Measurements from ENCODE around the gene ANP32D. TPM values are rescaled to one million over a fixed set of nuclear protein-coding genes. Genes with fewer than 3 reads are reported as not detected.
"Not testable (repeated sequence)": the region's sequence is repeated elsewhere in the genome, so short reads cannot be mapped to it uniquely, and the experiment has no call there.

ANP32D gene
- total RNA-seq, 3 donors from 2014 or later, result not detected

DNA sequence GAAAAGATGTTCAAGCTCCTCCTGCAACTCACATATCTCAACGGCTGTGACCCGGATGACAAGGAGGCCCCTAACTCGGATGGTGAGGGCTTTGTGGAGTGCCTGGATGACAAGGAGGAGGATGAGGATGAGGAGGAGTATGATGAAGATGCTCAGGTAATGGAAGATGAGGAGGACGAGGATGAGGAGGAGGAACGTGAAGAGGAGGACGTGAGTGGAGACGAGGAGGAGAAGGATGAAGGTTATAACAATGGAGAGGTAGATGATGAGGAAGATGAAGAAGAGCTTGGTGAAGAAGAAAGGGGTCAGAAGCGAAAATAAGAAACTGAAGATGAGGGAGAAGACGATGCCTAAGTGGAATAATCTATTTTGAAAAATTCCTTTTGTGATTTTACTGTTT is 702 bp downstream of the ANP32D start:
- Mint-ChIP-seq H3K27me3 (ENCODE audit: low read depth) (peaks cover 14% of the 10 kb centered on the region), H3K36me3 (ENCODE audit: insufficient read depth) (no peaks in the 10 kb centered on the region), H3K4me3 (no peak overlapping the region), H3K4me1 (ENCODE audit: low read depth) (no peaks in the 10 kb centered on the region), H3K9me3 (peaks cover 35% of the 10 kb centered on the region)
- DNase-seq (no peak), ATAC-seq (no peak)

DNA sequence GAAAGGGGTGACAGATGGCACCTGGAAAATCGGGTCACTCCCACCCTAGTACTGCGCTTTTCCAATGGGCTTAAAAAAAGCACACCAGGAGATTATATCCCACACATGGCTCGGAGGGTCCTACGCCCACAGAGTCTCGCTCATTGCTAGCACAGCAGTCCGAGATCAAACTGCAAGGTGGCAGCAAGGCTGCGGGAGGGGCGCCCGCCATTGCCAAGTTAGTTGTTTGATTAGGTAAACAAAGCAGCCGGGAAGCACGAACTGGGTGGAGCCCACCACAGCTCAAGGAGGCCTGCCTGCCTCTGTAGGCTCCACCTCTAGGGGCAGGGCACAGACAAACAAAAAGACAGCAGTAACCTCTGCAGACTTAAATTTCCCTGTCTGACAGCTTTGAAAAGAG is 2.1 kb downstream of the ANP32D start:
- H3K27me3 Mint-ChIP-seq (ENCODE audit: low read depth), result peaks cover 14% of the 10 kb centered on the region
- H3K9me3 Mint-ChIP-seq, result peaks cover 26% of the 10 kb centered on the region
- not testable (repeated sequence) for H3K4me3 Mint-ChIP-seq; ATAC-seq; H3K4me1 Mint-ChIP-seq (ENCODE audit: low read depth); DNase-seq; H3K36me3 Mint-ChIP-seq (ENCODE audit: insufficient read depth)

DNA sequence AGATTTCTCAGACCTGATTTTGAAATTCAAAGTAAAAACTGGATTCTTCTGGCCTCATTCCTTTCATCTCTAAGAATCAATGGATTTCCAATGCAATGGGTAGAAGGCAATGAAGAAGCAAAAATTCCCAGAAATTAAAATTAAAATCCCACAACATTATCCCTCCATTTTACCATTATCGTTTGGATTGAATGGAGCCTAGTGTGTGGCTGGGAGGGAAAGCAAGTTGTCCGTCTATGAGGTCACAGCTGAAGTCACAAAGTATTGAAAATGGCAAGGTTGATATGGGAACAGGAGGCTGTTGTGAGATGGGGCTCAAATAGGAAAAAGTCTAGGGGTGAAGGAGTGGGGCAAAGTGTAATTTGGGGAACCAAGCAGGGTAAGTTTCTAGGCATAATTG is 9.8 kb downstream of the ANP32D start, which contains the start of gene C12orf54:
C12orf54 (plus strand) TSS at position 301 of the 400 bp plus-strand sequence. CDS start 799 bp downstream, outside the sequence.
- Mint-ChIP-seq H3K36me3 (ENCODE audit: insufficient read depth) (no peaks in the 10 kb centered on the region), H3K4me3 (no peak within 1 kb of the TSS), H3K4me1 (ENCODE audit: low read depth) (no peaks in the 10 kb centered on the region), H3K27me3 (ENCODE audit: low read depth) (peaks cover 9% of the 10 kb centered on the region), H3K9me3 (peaks cover 4% of the 10 kb centered on the region)
- DNase-seq (no peak), ATAC-seq (no peak)

DNA sequence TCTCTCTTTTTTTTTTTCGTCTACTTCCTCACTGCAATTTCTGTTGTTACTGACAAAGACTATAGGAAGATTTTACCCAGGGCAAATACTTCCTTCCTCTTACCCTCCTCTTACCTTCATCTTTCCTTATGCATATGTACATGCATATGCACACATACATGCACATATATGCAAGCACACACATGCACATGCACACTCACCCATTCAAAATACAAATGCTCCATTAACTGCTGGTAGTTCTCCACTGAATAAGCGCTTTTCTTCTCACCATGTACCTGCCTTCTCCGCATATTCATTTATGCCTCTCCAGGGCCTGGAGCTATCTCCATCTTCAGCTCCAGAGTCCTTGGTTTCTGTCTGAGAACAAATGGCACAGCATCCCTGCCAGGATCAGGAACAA is 10.6 kb downstream of the ANP32D start:
- peaks cover 4% of the 10 kb centered on the region for H3K9me3 Mint-ChIP-seq
- H3K36me3 Mint-ChIP-seq (ENCODE audit: insufficient read depth), result no peaks in the 10 kb centered on the region
- no peak for DNase-seq
- no peak overlapping the region for H3K4me3 Mint-ChIP-seq
- ATAC-seq, result no peak
- H3K27me3 Mint-ChIP-seq (ENCODE audit: low read depth), result peaks cover 9% of the 10 kb centered on the region
- no peaks in the 10 kb centered on the region for H3K4me1 Mint-ChIP-seq (ENCODE audit: low read depth)

- Mint-ChIP-seq H3K4me3 (no peak overlapping the region), H3K27me3 (ENCODE audit: low read depth) (peaks cover 8% of the 10 kb centered on the region)
Observed at GRCh38 chr12:48486261-48486660, 13.9 kb downstream of the ANP32D start.

DNA sequence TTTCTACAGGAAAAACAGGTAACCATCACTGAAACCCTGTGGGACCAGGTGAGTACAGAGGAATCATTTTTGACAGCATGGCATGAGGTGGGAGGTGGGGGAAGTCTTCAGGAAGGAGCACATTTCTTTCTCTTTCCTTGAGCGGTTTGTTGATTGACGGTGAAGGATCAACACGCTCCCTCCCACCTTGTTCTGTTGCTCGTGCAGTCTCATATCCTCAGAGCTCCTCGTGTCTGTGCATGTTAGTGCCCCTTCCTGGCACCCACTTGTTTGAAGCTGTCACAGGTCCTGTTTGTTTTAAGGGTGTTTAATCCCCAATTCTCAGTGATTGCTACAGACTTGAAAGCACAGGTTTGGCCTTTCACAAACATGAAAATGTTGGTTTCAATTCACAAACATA is 14.3 kb downstream of the ANP32D start:
- no peaks in the 10 kb centered on the region for H3K36me3 Mint-ChIP-seq (ENCODE audit: insufficient read depth)
- DNase-seq (no peak), ATAC-seq (no peak)
- no peak overlapping the region for H3K4me3 Mint-ChIP-seq
- no peaks in the 10 kb centered on the region for H3K4me1 Mint-ChIP-seq (ENCODE audit: low read depth)
- H3K27me3 Mint-ChIP-seq (ENCODE audit: low read depth), result peaks cover 8% of the 10 kb centered on the region
- no peaks in the 10 kb centered on the region for H3K9me3 Mint-ChIP-seq

More at GRCh38 chr12:48486261-48486660, 13.9 kb downstream of the ANP32D start:
- no peaks in the 10 kb centered on the region for H3K4me1 Mint-ChIP-seq (ENCODE audit: low read depth)
- no peak for DNase-seq
- no peaks in the 10 kb centered on the region for H3K36me3 Mint-ChIP-seq (ENCODE audit: insufficient read depth)
- ATAC-seq, result no peak
- H3K9me3 Mint-ChIP-seq, result no peaks in the 10 kb centered on the region

DNA sequence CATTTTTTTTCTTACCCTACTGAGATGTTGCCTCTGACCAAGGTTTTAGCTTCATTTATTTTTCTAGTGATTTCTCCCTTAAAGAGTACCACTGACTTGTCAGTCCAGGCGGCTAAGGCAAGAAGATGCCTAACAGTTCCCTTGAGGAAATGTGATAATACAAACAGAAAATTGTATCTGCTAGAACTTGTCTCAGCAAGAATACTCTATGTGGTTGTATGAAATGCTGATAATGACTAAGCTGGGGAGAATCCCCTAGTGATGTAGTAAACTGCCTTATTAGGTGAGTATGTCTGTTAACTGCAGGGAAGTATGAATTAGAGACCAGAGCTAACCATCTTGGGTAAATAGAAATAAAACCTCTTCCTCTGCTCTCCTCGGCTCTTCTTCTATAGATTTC is 16.7 kb downstream of the ANP32D start:
- peak; percentile 48 to 51 for ATAC-seq
- Mint-ChIP-seq H3K36me3 (ENCODE audit: insufficient read depth) (no peaks in the 10 kb centered on the region), H3K9me3 (no peaks in the 10 kb centered on the region), H3K27me3 (ENCODE audit: low read depth) (peaks cover 7% of the 10 kb centered on the region), H3K4me3 (no peak overlapping the region), H3K4me1 (ENCODE audit: low read depth) (no peaks in the 10 kb centered on the region)
- DNase-seq, result no peak

- not testable (repeated sequence) for DNase-seq; H3K4me3 Mint-ChIP-seq; H3K9me3 Mint-ChIP-seq; H3K4me1 Mint-ChIP-seq (ENCODE audit: low read depth); ATAC-seq; H3K36me3 Mint-ChIP-seq (ENCODE audit: insufficient read depth); H3K27me3 Mint-ChIP-seq (ENCODE audit: low read depth)
Observed at GRCh38 chr12:48489456-48489855, 17.1 kb downstream of the ANP32D start.

DNA sequence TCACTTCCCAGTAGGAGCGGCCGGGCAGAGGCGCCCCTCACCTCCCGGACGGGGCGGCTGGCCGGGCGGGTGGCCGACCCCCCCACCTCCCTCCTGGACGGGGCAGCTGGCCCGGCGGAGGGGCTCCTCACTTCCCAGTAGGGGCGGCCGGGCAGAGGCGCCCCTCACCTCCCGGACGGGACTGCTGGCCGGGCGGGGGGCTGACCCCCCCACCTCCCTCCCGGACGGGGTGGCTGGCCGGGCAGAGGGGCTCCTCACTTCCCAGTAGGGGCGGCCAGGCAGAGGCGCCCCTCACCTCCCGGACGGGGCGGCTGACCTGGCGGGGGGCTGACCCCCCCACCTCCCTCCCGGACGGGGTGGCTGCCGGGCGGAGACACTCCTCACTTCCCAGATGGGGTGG is 27.9 kb downstream of the ANP32D start:
- ATAC-seq; H3K9me3 Mint-ChIP-seq; H3K36me3 Mint-ChIP-seq (ENCODE audit: insufficient read depth); H3K4me1 Mint-ChIP-seq (ENCODE audit: low read depth); H3K4me3 Mint-ChIP-seq; DNase-seq; H3K27me3 Mint-ChIP-seq (ENCODE audit: low read depth): not testable (repeated sequence)

- not testable (repeated sequence) for H3K36me3 Mint-ChIP-seq (ENCODE audit: insufficient read depth); H3K4me1 Mint-ChIP-seq (ENCODE audit: low read depth); H3K4me3 Mint-ChIP-seq; H3K9me3 Mint-ChIP-seq; ATAC-seq; DNase-seq
- H3K27me3 Mint-ChIP-seq (ENCODE audit: low read depth), result peaks cover 20% of the 10 kb centered on the region
Observed at GRCh38 chr12:48506836-48507235, 34.5 kb downstream of the ANP32D start.

- no peaks in the 10 kb centered on the region for H3K9me3 Mint-ChIP-seq
- no peak overlapping the region for H3K4me3 Mint-ChIP-seq
- DNase-seq (no peak), ATAC-seq (no peak)
- H3K27me3 Mint-ChIP-seq (ENCODE audit: low read depth), result peaks cover 20% of the 10 kb centered on the region
- H3K36me3 Mint-ChIP-seq (ENCODE audit: insufficient read depth), result no peaks in the 10 kb centered on the region
- H3K4me1 Mint-ChIP-seq (ENCODE audit: low read depth), result peaks cover 4% of the 10 kb centered on the region
Observed at GRCh38 chr12:48508987-48509386, 36.6 kb downstream of the ANP32D start.

GRCh38 chr12:48510111-48510510 is 37.8 kb downstream of the ANP32D start:
- Mint-ChIP-seq H3K4me3 (no peak overlapping the region), H3K4me1 (ENCODE audit: low read depth) (peaks cover 4% of the 10 kb centered on the region), H3K36me3 (ENCODE audit: insufficient read depth) (no peaks in the 10 kb centered on the region), H3K9me3 (peaks cover 4% of the 10 kb centered on the region), H3K27me3 (ENCODE audit: low read depth) (peaks cover 14% of the 10 kb centered on the region)
- DNase-seq, result no peak
- no peak for ATAC-seq

DNA sequence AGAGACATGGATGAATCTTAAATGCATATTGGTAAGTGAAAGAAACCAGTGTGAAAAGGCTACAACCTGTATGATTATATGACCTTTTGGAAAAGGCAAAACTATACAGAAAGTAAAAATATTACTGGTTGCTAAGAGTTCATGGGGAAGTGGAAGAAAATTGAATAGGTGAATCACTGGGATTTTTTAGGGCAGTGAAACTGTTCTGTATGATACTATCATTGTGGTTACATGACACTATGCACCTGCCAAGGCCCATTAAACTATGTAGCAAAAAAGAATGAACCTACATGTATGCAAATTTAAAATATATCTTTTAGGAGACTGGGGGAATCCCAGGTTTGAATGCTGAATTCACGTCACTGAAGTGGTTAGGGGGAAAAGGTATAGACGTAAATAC is 40.5 kb downstream of the ANP32D start:
- H3K4me3 Mint-ChIP-seq, result no peak overlapping the region
- H3K36me3 Mint-ChIP-seq (ENCODE audit: insufficient read depth), result no peaks in the 10 kb centered on the region
- peaks cover 4% of the 10 kb centered on the region for H3K9me3 Mint-ChIP-seq
- H3K4me1 Mint-ChIP-seq (ENCODE audit: low read depth), result peaks cover 4% of the 10 kb centered on the region
- ATAC-seq (peak; percentile 95 to 97), DNase-seq (no peak)
- H3K27me3 Mint-ChIP-seq (ENCODE audit: low read depth), result peaks cover 5% of the 10 kb centered on the region

- Mint-ChIP-seq H3K36me3 (ENCODE audit: insufficient read depth) (no peaks in the 10 kb centered on the region), H3K27me3 (ENCODE audit: low read depth) (no peaks in the 10 kb centered on the region), H3K4me3 (no peak overlapping the region), H3K4me1 (ENCODE audit: low read depth) (peaks cover 4% of the 10 kb centered on the region), H3K9me3 (peaks cover 4% of the 10 kb centered on the region)
- ATAC-seq (no peak), DNase-seq (no peak)
Observed at GRCh38 chr12:48514728-48515127, 42.4 kb downstream of the ANP32D start.

DNA sequence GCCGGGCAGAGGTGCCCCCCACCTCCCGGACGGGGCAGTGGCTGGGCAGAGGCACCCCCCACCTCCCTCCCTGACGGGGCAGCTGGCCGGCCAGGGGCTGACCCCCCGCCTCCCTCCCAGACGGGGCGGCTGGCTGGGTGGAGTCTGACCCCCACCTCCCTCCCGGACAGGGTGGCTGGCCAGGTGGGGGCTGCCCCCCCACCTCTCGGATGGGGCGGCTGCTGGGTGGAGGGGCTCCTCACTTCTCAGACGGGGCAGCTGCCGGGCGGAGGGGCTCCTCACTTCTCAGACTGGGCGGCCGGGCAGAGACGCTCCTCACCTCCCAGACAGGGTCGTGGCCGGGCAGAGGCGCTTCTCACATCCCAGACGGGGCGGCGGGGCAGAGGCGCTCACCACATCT is 48.0 kb downstream of the ANP32D start:
- not testable (repeated sequence) for H3K4me3 Mint-ChIP-seq; DNase-seq; H3K27me3 Mint-ChIP-seq (ENCODE audit: low read depth); H3K4me1 Mint-ChIP-seq (ENCODE audit: low read depth); H3K36me3 Mint-ChIP-seq (ENCODE audit: insufficient read depth); H3K9me3 Mint-ChIP-seq; ATAC-seq

All from activated T-cell treated with anti-CD3 and anti-CD28 coated beads, Interleukin-2, amount 50 U/mL, for 4 hours (primary cell).